Measurements from ENCODE around the gene KLHL26. TPM values are rescaled to one million over a fixed set of nuclear protein-coding genes. Genes with fewer than 3 reads are reported as not detected.
"Not testable (repeated sequence)": the region's sequence is repeated elsewhere in the genome, so short reads cannot be mapped to it uniquely, and the experiment has no call there.

KLHL26 gene
- total and polyA plus RNA-seq, 4 donors = 2.3 to 5.9 (median 2.4) TPM

DNA sequence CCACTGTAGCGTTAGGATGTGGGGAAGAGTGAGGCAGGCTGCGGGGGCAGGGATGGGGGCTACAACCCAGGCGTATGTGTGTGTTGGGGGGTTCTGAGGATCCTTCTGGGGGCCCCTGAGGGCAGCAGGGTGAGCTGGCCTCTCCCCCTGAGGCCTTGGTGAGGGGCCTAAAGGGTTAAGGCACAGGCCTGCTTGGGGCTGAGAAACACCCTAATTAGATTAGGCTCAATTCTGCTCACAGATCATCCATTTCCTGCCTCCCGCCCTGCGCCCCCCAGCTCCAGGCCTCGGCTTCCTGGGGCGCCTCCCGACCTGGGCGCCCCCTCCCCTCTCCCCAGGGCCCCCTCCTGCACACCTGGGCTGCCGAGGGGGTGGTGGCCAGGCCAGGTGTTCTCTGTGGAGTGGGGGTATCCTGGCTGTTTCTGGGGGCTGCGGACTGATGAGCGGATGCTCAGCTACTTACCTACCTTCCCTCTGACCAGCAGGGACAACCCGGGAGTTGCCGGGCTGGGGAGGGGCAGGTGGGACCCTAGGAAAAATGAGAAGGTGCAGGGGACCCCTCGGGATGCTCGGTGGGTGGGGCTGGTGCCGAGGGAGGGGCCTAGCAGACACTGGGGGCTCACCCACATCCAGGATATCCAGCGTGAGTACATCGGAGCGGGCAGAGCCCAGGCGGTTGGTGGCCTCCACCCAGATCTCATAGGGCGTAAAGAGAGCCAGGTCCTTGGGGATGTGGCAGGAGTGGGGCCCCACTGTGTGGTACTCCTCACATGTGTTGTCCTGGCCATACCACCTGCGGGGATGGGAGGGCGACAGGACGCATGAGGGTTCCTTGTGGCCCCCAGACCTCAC, 38.8 kb upstream of the KLHL26 start (continued):
- TF ChIP-seq, protein P1, sequence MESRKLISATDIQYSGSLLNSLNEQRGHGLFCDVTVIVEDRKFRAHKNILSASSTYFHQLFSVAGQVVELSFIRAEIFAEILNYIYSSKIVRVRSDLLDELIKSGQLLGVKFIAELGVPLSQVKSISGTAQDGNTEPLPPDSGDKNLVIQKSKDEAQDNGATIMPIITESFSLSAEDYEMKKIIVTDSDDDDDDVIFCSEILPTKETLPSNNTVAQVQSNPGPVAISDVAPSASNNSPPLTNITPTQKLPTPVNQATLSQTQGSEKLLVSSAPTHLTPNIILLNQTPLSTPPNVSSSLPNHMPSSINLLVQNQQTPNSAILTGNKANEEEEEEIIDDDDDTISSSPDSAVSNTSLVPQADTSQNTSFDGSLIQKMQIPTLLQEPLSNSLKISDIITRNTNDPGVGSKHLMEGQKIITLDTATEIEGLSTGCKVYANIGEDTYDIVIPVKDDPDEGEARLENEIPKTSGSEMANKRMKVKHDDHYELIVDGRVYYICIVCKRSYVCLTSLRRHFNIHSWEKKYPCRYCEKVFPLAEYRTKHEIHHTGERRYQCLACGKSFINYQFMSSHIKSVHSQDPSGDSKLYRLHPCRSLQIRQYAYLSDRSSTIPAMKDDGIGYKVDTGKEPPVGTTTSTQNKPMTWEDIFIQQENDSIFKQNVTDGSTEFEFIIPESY (IDR thresholded peaks at IDR 0.05) = no peak
- TF ChIP-seq RXRA (IDR thresholded peaks at IDR 0.05) = no peak

DNA sequence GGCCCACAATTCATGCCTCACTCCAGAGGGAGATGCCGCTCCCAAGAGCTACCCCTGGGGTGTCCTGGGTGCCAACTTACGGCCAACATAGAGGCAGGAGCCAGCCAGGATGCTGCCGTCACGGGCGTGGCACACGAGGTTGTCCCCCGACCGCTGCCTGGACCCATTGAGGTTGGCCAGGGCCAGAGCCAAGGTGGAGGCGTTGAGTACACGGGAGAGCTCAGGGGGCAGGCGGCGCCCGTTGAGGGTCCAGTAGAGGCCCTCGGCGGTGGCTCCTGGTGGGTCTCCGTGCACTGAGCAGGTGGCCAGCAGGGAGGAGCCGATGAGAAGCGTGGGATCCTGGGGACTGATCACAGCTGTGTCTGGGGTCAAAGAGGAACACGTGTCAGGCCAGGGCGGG, 37.3 kb upstream of the KLHL26 start:
- Histone ChIP-seq H3K9me3 (ENCODE audit: control insufficient read depth in 4 of 4, low read length in 3 of 4) (no peaks in the 10 kb centered on the region), H3K36me3 (ENCODE audit: control insufficient read depth in 4 of 4, insufficient read depth in 3 of 4, low read depth in 1 of 4, low read length in 3 of 4) (no peaks in the 10 kb centered on the region), H3K27me3 (ENCODE audit: control insufficient read depth in 4 of 4, insufficient read depth in 4 of 4, low read length in 3 of 4) (peaks cover 0 to 8% (median 2%) of the 10 kb centered on the region in 4 donors), H3K27ac (ENCODE audit: low read depth in 1 of 2, low read length in 2 of 2) (no peak overlapping the region), H3K4me1 (ENCODE audit: control insufficient read depth in 4 of 4, insufficient read depth in 4 of 4, low read length in 3 of 4) (peaks cover 4 to 7% (median 5%) of the 10 kb centered on the region in 4 donors), H3K9ac (ENCODE audit: low read depth in 1 of 2, low read length in 2 of 2) (no peak overlapping the region), H3K4me3 (ENCODE audit: low read depth in 1 of 3, low read length in 3 of 3) (no peak overlapping the region)
- WGBS = 82% methylated on average over 20 of the region's 20 CpGs
- TF ChIP-seq, protein P2, sequence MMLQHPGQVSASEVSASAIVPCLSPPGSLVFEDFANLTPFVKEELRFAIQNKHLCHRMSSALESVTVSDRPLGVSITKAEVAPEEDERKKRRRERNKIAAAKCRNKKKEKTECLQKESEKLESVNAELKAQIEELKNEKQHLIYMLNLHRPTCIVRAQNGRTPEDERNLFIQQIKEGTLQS (IDR thresholded peaks at IDR 0.05) = no peak
- no peak for TF ChIP-seq FOXA1 (IDR thresholded peaks at IDR 0.05)
- DNase-seq (ENCODE audit: low spot score) = no peak

DNA sequence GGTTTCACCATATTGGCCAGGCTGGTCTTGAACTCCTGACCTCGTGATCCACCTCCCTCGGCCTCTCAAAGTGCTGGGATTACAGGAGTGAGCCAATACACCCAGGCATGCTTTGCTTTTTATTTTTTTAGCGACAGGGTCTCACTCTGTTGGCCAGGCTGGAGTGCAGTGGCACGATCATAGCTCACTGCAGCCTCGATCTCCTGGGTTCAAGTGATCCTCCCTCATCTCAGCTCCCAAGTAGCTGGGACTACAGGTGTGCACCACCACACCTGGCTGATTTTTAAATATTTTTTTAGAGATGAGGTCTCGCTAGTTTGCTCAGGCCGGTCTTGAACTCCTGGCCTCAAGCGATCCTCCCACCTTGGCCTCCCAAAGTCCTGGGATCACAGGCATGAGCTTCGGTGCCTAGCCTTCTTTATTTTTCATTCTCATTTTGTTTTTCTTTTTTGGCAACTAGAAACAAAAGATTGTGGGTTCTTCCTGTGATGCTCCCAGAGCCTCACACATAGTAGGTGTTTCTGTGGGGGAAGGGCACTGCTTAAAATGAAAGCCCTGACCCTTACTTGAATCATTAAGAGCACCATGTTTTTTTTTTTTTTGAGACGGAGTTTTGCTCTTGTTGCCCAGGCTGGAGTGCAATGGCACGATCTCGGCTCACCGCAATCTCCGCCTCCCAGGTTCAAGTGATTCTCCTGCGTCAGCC, 36.0 kb upstream of the KLHL26 start:
- not testable (repeated sequence) for DNase-seq (ENCODE audit: low spot score); H3K27ac ChIP-seq (ENCODE audit: low read depth in 1 of 2, low read length in 2 of 2); H3K9me3 ChIP-seq (ENCODE audit: control insufficient read depth in 4 of 4, low read length in 3 of 4); H3K36me3 ChIP-seq (ENCODE audit: control insufficient read depth in 4 of 4, insufficient read depth in 3 of 4, low read depth in 1 of 4, low read length in 3 of 4); H3K4me1 ChIP-seq (ENCODE audit: control insufficient read depth in 4 of 4, insufficient read depth in 4 of 4, low read length in 3 of 4); H3K4me3 ChIP-seq (ENCODE audit: low read depth in 1 of 3, low read length in 3 of 3); H3K27me3 ChIP-seq (ENCODE audit: control insufficient read depth in 4 of 4, insufficient read depth in 4 of 4, low read length in 3 of 4); H3K9ac ChIP-seq (ENCODE audit: low read depth in 1 of 2, low read length in 2 of 2)
- 89% methylated on average over 15 of the region's 15 CpGs for WGBS

DNA sequence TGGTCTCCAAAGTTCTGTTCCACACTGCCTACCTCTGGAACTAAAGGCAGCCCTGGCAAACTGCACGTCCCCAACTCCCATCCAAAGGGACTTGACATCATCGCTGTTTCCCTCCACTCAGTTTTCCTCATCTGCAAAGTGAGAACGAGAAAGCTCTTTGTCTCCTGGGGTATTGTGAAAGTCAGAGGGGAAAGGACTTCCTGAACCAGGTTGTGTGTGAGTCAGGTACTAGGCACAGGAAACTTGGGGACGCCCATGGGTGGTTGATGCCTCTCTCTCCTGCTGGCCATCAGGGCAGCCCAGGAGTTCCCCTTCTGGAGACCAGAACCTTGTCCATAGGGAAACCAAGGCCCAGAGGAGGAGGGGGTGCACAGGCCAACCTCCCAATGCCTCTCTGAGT, 35.0 kb upstream of the KLHL26 start:
- 87% methylated on average over 4 of the region's 4 CpGs for WGBS
- peaks cover 0 to 10% (median 3%) of the 10 kb centered on the region in 4 donors for H3K27me3 ChIP-seq (ENCODE audit: control insufficient read depth in 4 of 4, insufficient read depth in 4 of 4, low read length in 3 of 4)
- no peak overlapping the region for H3K27ac ChIP-seq (ENCODE audit: low read depth in 1 of 2, low read length in 2 of 2)
- no peaks in the 10 kb centered on the region for H3K36me3 ChIP-seq (ENCODE audit: control insufficient read depth in 4 of 4, insufficient read depth in 3 of 4, low read depth in 1 of 4, low read length in 3 of 4)
- no peak overlapping the region for H3K4me3 ChIP-seq (ENCODE audit: low read depth in 1 of 3, low read length in 3 of 3)
- no peaks in the 10 kb centered on the region for H3K9me3 ChIP-seq (ENCODE audit: control insufficient read depth in 4 of 4, low read length in 3 of 4)
- no peak overlapping the region for H3K9ac ChIP-seq (ENCODE audit: low read depth in 1 of 2, low read length in 2 of 2)
- DNase-seq (ENCODE audit: low spot score) = no peak
- H3K4me1 ChIP-seq (ENCODE audit: control insufficient read depth in 4 of 4, insufficient read depth in 4 of 4, low read length in 3 of 4) = peaks cover 0 to 1% (median under 1%) of the 10 kb centered on the region in 4 donors
- TF ChIP-seq FOXA1 (IDR thresholded peaks at IDR 0.05) = no peak
- TF ChIP-seq, protein P3, sequence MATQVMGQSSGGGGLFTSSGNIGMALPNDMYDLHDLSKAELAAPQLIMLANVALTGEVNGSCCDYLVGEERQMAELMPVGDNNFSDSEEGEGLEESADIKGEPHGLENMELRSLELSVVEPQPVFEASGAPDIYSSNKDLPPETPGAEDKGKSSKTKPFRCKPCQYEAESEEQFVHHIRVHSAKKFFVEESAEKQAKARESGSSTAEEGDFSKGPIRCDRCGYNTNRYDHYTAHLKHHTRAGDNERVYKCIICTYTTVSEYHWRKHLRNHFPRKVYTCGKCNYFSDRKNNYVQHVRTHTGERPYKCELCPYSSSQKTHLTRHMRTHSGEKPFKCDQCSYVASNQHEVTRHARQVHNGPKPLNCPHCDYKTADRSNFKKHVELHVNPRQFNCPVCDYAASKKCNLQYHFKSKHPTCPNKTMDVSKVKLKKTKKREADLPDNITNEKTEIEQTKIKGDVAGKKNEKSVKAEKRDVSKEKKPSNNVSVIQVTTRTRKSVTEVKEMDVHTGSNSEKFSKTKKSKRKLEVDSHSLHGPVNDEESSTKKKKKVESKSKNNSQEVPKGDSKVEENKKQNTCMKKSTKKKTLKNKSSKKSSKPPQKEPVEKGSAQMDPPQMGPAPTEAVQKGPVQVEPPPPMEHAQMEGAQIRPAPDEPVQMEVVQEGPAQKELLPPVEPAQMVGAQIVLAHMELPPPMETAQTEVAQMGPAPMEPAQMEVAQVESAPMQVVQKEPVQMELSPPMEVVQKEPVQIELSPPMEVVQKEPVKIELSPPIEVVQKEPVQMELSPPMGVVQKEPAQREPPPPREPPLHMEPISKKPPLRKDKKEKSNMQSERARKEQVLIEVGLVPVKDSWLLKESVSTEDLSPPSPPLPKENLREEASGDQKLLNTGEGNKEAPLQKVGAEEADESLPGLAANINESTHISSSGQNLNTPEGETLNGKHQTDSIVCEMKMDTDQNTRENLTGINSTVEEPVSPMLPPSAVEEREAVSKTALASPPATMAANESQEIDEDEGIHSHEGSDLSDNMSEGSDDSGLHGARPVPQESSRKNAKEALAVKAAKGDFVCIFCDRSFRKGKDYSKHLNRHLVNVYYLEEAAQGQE (IDR thresholded peaks at IDR 0.05) = no peak
- TF ChIP-seq RAD21 (IDR thresholded peaks at IDR 0.05) = no peak

Measured in liver (tissue), 9 donors.